HepG2 (cell line): Measurements from ENCODE around the gene SNRPD3. TPM values are rescaled to one million over a fixed set of nuclear protein-coding genes. Genes with fewer than 3 reads are reported as not detected.

Source experiments
- GATA4 ChIP-seq: sonication (generic); IDR thresholded peaks from 2 replicates; pipeline ENCODE4 v1.6.1; 2016; ENCODE audit warnings: antibody characterized with exemption, low read depth, borderline replicate concordance
- GATAD2A ChIP-seq: IDR thresholded peaks from 2 replicates; pipeline ENCODE4 v1.6.1; 2016
- HNF4A ChIP-seq: sonication (generic); formaldehyde crosslinking; IDR thresholded peaks from 2 replicates; pipeline ENCODE4 v1.4.0; 2020; ENCODE audit warnings: missing genetic modification reagents
- MAFF ChIP-seq: IDR thresholded peaks from 2 replicates; pipeline ENCODE4 v1.6.1; 2011; ENCODE audit warnings: low read depth, low read length, improper control_type of control experiment
- MAFK ChIP-seq, 2 experiments: IDR thresholded peaks in 1 of 2; conservative IDR thresholded peaks in 1 of 2; 2 replicates each; pipeline ENCODE4 v1.6.1; 2011; ENCODE audit warnings: improper control_type of control experiment in 2 of 2, low read length in 2 of 2
- MIER3 ChIP-seq: IDR thresholded peaks from 2 replicates; pipeline ENCODE4 v1.6.1; 2016; ENCODE audit warnings: missing compliant biosample characterization, borderline replicate concordance
- MXD4 ChIP-seq: IDR thresholded peaks from 2 replicates; pipeline ENCODE4 v1.6.1; 2016; ENCODE audit warnings: mild to moderate bottlenecking, missing biosample characterization, missing genetic modification reagents
- NFE2L1 ChIP-seq: sonication (generic); formaldehyde crosslinking; IDR thresholded peaks from 2 replicates; pipeline ENCODE4 v1.4.0; 2020; ENCODE audit warnings: missing genetic modification reagents, mild to moderate bottlenecking, borderline replicate concordance
- POLR2AphosphoS5 ChIP-seq: IDR thresholded peaks from 2 replicates; pipeline ENCODE4 v1.6.1; 2012; ENCODE audit warnings: low read depth, low read length
- TCF12 ChIP-seq, 2 experiments: fragments of 450-650 bp in 1 of 2; sonication (generic) in 1 of 2; formaldehyde crosslinking in 1 of 2; IDR thresholded peaks; 2 replicates each; pipeline versions ENCODE4 v1.6.1 to v1.8.0; 2017 to 2022; ENCODE audit warnings: antibody characterized with exemption in 1 of 2, mild to moderate bottlenecking in 1 of 2, missing genetic modification reagents in 1 of 2, moderate library complexity in 1 of 2
- ZHX2 ChIP-seq, 2 experiments: sonication (generic) in 1 of 2; formaldehyde crosslinking in 1 of 2; IDR thresholded peaks; 2 replicates each; pipeline versions ENCODE4 v1.6.1 to v1.9.0; 2014 to 2022; ENCODE audit warnings: antibody characterized with exemption in 1 of 2, borderline replicate concordance in 1 of 2, inconsistent platforms in 1 of 2, low read depth in 1 of 2, missing genetic modification reagents in 1 of 2
- ZNF253 ChIP-seq: sonication (generic); formaldehyde crosslinking; IDR thresholded peaks from 2 replicates; pipeline ENCODE4 v1.8.0; 2022; ENCODE audit warnings: mild to moderate bottlenecking, missing genetic modification reagents, borderline replicate concordance
- ZNF264 ChIP-seq: sonication (generic); formaldehyde crosslinking; IDR thresholded peaks from 2 replicates; pipeline ENCODE4 v1.4.0; 2020; ENCODE audit warnings: missing genetic modification reagents
- ZNF687 ChIP-seq: sonication (generic); formaldehyde crosslinking; IDR thresholded peaks from 2 replicates; pipeline ENCODE4 v1.5.1; 2020; ENCODE audit warnings: mild to moderate bottlenecking, missing genetic modification reagents, moderate library complexity
- ZNF747 ChIP-seq: sonication (generic); formaldehyde crosslinking; IDR thresholded peaks from 2 replicates; pipeline ENCODE4 v1.8.1; 2023; ENCODE audit warnings: missing genetic modification reagents, mild to moderate bottlenecking, borderline replicate concordance
- polyA plus RNA-seq, 8 experiments: library from polyadenylated mRNA; depleted of rRNA in 3 of 8; stranded (reverse) in 7 of 8; unstranded in 1 of 8; fragments of >200 nt; fragmentation: Illumina TruSeq in 4 of 8; extraction: Trizol in 4 of 8; gene quantifications; 2 replicates each; pipeline versions ENCODE4 v1.2.1 to v1.2.3, GENCODE V29; 2011 to 2016; ENCODE audit warnings: low read depth in 4 of 8, missing spikeins in 1 of 8, mixed read lengths in 1 of 8; ENCODE audit not compliant: insufficient read depth in 1 of 8
- total RNA-seq, 5 experiments: library from RNA; depleted of rRNA; stranded (reverse); fragments of >200 nt; fragmentation: Illumina TruSeq; extraction: Trizol; gene quantifications; 2 replicates each; pipeline ENCODE4 v1.2.3, GENCODE V29; 2016; ENCODE audit warnings: low read depth in 1 of 5
- TF ChIP-seq, protein P1 (sequence below): sonication (generic); formaldehyde crosslinking; IDR thresholded peaks from 2 replicates; pipeline ENCODE4 v1.4.0; 2020; ENCODE audit warnings: missing genetic modification reagents

SNRPD3 gene
- total and polyA plus RNA-seq, 2 of the 13 experiments (the other 11 are each of a cell fraction or from before 2014, with no cell fraction given) = 110 to 209 TPM

- TF ChIP-seq, protein P1, sequence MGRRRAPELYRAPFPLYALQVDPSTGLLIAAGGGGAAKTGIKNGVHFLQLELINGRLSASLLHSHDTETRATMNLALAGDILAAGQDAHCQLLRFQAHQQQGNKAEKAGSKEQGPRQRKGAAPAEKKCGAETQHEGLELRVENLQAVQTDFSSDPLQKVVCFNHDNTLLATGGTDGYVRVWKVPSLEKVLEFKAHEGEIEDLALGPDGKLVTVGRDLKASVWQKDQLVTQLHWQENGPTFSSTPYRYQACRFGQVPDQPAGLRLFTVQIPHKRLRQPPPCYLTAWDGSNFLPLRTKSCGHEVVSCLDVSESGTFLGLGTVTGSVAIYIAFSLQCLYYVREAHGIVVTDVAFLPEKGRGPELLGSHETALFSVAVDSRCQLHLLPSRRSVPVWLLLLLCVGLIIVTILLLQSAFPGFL (CRISPR knock-in tag) = no peak
- TF ChIP-seq ZNF253 (CRISPR knock-in tag) (no peak), GATAD2A (peak; percentile 33; the same call in 1 of the 2 replicates), GATA4 (peak; percentile 56; the same call in 1 of the 2 replicates), MXD4 (CRISPR knock-in tag) (no peak), MAFF (peak; percentile 100), ZNF687 (CRISPR knock-in tag) (peak; percentile 40; the same call in 1 of the 2 replicates), MAFK (conservative IDR thresholded peaks at IDR 0.05 in 1 of 2, IDR thresholded peaks at IDR 0.05 in 1 of 2; ENCODE audit: low read length in 2 of 2) (peak; percentile 100), NFE2L1 (CRISPR knock-in tag) (no peak), ZNF747 (CRISPR knock-in tag) (no peak), MIER3 (CRISPR knock-in tag) (no peak), ZHX2 (IDR thresholded peaks at IDR 0.05; ENCODE audit: low read depth) (no peak), ZHX2 (CRISPR knock-in tag; IDR thresholded peaks at IDR 0.05; ENCODE audit: borderline replicate concordance) (no peak), TCF12 (IDR thresholded peaks at IDR 0.05) (no peak), TCF12 (CRISPR knock-in tag; IDR thresholded peaks at IDR 0.05) (no peak), ZNF264 (CRISPR knock-in tag) (0 out of 2 replicates have a peak, but pooled peaks have one; percentile 30), HNF4A (0 out of 2 replicates have a peak, but pooled peaks have one; percentile 10), POLR2AphosphoS5 (no peak)
Measured at GRCh38 chr22:24510637-24511625, 44.9 kb upstream of the SNRPD3 start (continued).
